Calu3 (cell line): Measurements from ENCODE around the gene RAB37. TPM values are rescaled to one million over a fixed set of nuclear protein-coding genes. Genes with fewer than 3 reads are reported as not detected.

Source experiments
- BruUV-seq: library from RNA; stranded (reverse); fragments of 400-500 nt; replicated peaks from 2 replicates; lab custom pipeline; 2021; lab: Mats Ljungman, UMichigan
- CTCF ChIA-PET: fragments of 300-600 bp; sonication (Branson Sonifier 250); formaldehyde crosslinking; loops from one replicate; lab custom pipeline; 2022; ENCODE audit warnings: antibody characterized with exemption; lab: Charles Lee
- DNase-seq: peaks from one replicate; pipeline ENCODE4 v3.0.0; 2022
- H3K27ac Mint-ChIP-seq: one replicate; pipeline ENCODE4 v1.8.0; 2022; ENCODE audit warnings: mixed read lengths; ENCODE audit not compliant: unreplicated experiment
- H3K27me3 Mint-ChIP-seq: one replicate; pipeline ENCODE4 v1.8.0; 2022; ENCODE audit warnings: mixed read lengths; ENCODE audit not compliant: unreplicated experiment
- H3K36me3 Mint-ChIP-seq: one replicate; pipeline ENCODE4 v1.8.0; 2022; ENCODE audit warnings: mild to moderate bottlenecking, moderate library complexity, mixed read lengths; ENCODE audit not compliant: insufficient read depth, unreplicated experiment
- H3K4me1 Mint-ChIP-seq: one replicate; pipeline ENCODE4 v1.8.0; 2022; ENCODE audit warnings: mild to moderate bottlenecking, low read depth, mixed read lengths; ENCODE audit not compliant: unreplicated experiment
- H3K4me3 Mint-ChIP-seq: one replicate; pipeline ENCODE4 v1.8.0; 2022; ENCODE audit warnings: mild to moderate bottlenecking, low read depth, moderate library complexity, mixed read lengths; ENCODE audit not compliant: unreplicated experiment
- H3K9me3 Mint-ChIP-seq: one replicate; pipeline ENCODE4 v1.8.0; 2022; ENCODE audit warnings: low read depth, mixed read lengths; ENCODE audit not compliant: unreplicated experiment
- CTCF ChIP-seq: fragments of 200-600 bp; IDR thresholded peaks from one replicate; pipeline ENCODE4 v1.8.0; 2022; ENCODE audit warnings: antibody characterized with exemption; ENCODE audit not compliant: unreplicated experiment
- intact Hi-C: fragments of 100-400 bp; cut with micrococcal nuclease; formaldehyde crosslinking; loops from one replicate; pipeline ENCODE4 v1.10.0; 2022; ENCODE audit not compliant: unreplicated experiment
- total RNA-seq: library from RNA; stranded (reverse); gene quantifications from 2 replicates; pipeline ENCODE4 v1.2.3, GENCODE V29; 2022

The RAB37 gene
- total RNA-seq, 1 experiment from 2014 or later: 0.21 TPM

DNA sequence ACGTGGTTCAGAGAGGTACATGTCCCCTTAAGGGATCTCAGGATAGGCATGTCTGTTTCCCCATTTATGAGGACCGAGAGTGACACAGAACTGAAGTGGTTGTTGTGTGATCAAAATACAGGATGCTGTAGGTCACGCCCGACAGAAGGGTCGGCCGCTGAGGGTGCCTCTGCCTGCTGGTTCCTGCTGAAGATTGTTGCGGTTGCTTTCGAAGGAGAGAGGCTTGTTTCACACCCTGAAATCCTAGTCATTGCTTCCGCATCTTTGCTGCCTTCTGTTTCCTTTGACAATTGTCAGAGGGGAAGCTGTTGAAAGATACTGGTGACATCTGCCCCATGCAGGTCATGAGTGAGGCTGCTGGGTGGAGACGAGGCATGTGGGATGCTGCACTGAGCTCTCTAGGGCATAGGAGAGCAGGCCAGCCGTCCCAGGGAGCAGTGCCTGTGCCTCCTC is 42.9 kb downstream of the RAB37 start:
- Mint-ChIP-seq H3K4me3 (no peak overlapping the region), H3K9me3 (no peaks in the 10 kb centered on the region), H3K36me3 (peaks cover 19% of the 10 kb centered on the region), H3K4me1 (peaks cover 10% of the 10 kb centered on the region), H3K27ac (no peak overlapping the region), H3K27me3 (no peaks in the 10 kb centered on the region)
- CTCF ChIA-PET: interaction anchor here (0.9 kb wide), 1 partner anchor 35 kb away, joined by 6 read pairs; no protein-coding TSS in a partner anchor
- BruUV-seq: no TSS peak
- DNase-seq: no peak
- no peak for TF ChIP-seq CTCF
- intact Hi-C loops: loop anchor here (5.0 kb wide), 1 partner anchor 33 kb away; the partner anchor contains the start of gene NHERF1

DNA sequence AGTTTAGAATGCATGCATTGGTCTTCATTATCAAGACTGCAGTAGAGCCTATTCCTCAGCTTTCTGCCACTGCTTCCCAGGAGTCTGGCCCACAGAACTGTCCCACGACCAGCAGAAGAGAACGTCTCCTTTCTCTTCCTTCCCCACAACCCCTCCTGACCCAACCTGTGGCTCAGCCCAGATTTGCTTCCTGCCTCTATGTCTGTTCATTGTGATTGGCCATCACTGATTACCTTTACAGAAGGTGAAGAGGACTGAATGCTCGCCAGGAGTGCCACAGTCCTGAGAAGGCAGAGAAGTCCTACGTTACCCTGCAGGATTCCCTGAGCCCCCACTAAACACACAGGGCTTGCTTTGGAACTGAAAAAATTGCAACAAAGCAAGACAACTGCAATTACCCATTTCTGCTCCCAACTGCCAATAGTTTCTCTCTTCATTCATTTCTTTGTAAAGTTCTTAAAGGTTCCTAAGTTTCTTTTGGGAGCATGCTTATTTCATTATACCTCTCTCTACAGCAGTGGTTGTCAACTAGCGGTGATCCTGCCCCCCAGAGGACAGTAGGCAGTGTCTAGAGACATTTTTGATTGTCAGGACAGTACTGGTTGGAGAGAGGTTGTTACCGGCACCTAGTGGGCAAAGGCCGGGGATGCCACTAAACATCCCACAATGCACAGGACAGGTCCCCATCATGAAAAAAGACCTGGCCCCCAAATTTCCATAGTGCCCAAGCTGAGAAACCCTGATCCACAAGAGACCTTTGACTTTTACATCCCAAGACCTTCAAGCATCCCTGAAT is 43.6 kb downstream of the RAB37 start:
- Mint-ChIP-seq H3K4me3 (no peak overlapping the region), H3K36me3 (peaks cover 13% of the 10 kb centered on the region), H3K27ac (no peak overlapping the region), H3K4me1 (peaks cover 10% of the 10 kb centered on the region), H3K27me3 (no peaks in the 10 kb centered on the region), H3K9me3 (no peaks in the 10 kb centered on the region)
- no TSS peak for BruUV-seq
- CTCF ChIA-PET: interaction anchor here (0.6 kb wide), 1 partner anchor 10 kb away, joined by 7 read pairs; no protein-coding TSS in a partner anchor
- no peak for TF ChIP-seq CTCF
- peak; percentile 45 for DNase-seq
- intact Hi-C loops: loop anchor here (5.0 kb wide), 1 partner anchor 33 kb away; the partner anchor contains the start of gene NHERF1

DNA sequence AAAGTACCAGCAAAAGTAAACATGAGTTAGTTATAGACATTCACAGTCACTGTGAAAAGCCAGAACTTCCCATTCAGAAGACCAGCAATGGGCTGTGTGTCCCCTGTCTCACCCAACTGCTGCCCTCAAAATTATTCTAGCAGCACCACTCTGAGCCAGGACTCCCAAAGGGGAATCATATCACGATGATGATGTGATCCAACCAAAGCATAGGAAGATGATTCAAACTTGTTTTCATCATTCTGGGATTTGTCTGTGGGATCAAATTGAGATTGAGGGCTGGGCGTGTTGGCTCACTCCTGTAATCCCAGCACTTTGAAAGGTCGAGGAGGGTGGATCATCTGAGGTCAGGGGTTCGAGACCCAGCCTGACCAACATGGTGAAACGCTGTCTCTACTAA is 45.5 kb downstream of the RAB37 start:
- intact Hi-C loops: loop anchor here (5.0 kb wide), 1 partner anchor 35 kb away; the partner anchor contains the start of gene NHERF1
- no TSS peak for BruUV-seq
- CTCF ChIA-PET: interaction anchor here (0.6 kb wide), 1 partner anchor 781 kb away, joined by 3 read pairs; no protein-coding TSS in a partner anchor

More for the DNA sequence above, 45.5 kb downstream of the RAB37 start:
- Mint-ChIP-seq H3K4me1 (peaks cover under 1% of the 10 kb centered on the region), H3K27me3 (no peaks in the 10 kb centered on the region), H3K4me3 (no peak overlapping the region), H3K9me3 (no peaks in the 10 kb centered on the region), H3K27ac (no peak overlapping the region), H3K36me3 (no peaks in the 10 kb centered on the region)
- DNase-seq: no peak
- TF ChIP-seq CTCF: no peak
